ENCODE data around the gene FAM110A.
"Not testable (repeated sequence)": the region's sequence is repeated elsewhere in the genome, so short reads cannot be mapped to it uniquely, and the experiment has no call there.

FAM110A gene

DNA sequence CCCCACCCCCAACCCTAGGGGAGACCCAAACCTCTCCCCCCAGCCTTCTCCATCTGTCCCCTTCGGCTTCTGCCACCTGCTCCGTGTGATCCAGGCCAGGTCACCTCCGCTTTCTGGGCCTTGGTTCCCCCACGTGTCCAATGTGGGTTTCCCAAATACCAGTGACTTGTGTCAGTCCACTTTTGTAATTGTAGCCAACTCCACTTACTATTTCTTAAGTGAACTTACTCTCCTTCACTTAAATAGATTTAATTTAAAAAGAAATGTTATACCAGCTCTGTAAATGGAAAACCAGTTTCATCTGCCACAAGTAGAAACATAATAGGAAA is 10.0 kb upstream of the FAM110A start:
- no peak for DNase-seq (ENCODE audit: low read depth)

DNA sequence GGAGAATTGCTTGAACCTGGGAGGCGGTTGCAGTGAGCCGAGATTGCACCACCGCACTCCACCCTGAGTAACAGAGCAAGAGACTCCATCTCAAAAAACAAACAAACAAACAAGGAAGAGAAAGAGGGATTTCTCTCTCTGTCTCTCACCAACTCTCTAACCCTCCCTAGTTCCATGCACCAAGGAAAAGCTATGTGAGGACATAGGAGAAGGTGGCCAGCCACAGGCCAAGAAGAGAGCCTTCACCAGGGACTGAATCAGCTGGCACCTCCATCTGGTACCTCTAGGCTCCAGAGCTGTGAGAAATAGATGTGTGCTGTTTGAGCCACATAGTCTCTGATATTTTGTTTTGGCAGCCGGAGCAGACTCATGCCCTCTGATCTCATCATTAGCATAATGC is 9.0 kb upstream of the FAM110A start:
- DNase-seq (ENCODE audit: low read depth), result no peak

DNA sequence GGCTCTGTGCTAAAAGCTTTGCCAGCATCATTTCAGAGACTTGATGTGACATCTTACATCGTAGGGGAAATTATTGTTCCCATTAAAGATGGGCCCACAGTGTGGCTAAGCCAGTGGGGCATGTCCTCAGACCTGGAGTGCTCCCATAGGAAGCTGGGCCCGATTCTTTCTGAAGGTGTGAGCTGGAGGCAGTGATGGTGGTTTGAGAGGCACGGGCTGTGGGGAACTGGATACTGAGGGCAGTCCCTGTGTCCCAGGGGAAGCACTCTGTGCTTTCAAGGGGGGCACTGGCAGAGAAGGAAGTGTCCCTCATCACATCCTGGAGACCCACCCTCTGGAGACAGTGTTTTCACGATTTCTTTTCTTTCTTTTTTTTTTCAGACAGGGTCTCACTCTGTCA is 8.6 kb upstream of the FAM110A start:
- no peak for DNase-seq (ENCODE audit: low read depth)

DNA sequence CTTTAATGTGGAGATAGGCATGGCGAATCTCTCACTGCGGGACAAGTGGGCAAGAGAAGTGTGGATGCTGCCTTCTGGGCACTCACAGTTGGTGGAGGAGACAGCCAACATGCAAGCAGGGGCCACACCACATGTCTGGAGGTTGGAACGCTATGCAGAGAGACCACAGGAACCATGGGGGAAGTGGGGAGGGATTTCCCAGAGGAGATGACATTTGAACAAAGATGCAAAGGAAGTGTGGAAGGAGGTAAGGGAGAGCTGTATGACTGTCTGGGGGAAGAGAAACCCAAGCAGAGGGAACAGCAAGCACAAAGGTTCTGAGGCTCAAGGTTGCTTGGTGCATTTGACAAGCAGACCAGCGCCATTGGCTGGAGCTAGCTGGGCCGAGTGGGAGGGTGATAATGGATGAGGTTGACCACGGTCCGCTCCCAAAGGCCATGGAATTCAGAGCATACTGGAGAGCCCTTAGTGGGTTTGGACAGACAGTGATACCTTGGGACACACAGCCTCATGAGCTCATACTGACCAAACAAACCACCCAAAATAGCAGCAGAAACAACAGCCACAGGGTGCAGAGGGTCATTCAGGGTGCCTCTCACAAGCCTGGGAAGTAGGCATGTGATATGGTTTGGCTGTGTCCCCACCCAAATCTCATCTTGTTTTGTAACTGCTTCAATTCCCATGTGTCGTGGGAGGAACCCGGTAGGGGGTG is 7.6 kb upstream of the FAM110A start:
- DNase-seq (ENCODE audit: low read depth), result no peak

DNA sequence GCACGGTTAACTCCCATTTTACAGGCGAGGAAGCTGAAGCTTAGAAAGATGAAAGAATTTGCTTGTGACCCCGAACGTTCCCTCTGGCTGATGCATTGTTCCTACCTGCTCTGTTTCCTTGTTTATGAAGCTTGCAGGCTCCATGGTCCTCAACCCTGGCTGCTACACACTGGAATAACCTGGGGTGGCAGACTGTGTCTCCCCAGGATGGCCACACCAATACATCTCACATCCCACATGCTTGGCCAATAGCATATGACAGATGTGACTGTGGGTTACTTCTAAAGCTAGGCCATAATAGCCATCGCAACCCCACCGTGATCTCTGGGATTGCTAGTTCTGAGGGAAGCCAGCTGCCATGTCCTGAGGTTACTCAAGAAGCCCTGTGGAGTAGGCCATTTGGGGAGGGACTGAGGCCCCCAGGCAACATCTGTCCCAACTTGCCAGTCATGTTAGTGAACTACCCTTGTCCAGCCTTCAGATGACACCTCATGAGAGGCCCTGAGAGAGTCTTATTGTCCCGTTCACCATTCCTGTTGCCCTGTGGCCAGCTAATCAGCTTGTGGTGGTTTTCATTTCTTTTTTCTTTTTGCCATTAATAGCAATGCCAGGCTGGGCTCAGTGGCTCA is 6.7 kb upstream of the FAM110A start:
- DNase-seq (ENCODE audit: low read depth), result no peak

DNA sequence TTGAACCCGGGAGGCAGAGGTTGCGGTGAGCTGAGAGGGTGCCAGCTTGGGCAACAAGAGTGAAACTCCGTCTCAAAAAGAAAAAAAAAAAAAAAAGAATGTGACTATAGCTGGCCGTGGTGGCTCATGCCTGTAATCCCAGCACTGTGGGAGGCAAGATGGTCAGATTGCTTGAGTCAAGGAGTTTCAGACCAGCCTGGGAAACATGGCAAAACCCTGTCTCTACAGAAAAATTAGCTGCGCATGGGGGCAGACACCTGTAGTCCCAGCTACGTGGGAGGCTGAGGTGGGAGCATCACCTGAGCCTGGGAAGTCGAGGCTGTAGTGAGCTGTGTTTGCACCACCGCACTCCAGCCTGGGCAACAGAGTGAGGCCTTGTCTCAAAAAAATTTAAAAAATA is 5.5 kb upstream of the FAM110A start:
- DNase-seq (ENCODE audit: low read depth), result not testable (repeated sequence)

DNA sequence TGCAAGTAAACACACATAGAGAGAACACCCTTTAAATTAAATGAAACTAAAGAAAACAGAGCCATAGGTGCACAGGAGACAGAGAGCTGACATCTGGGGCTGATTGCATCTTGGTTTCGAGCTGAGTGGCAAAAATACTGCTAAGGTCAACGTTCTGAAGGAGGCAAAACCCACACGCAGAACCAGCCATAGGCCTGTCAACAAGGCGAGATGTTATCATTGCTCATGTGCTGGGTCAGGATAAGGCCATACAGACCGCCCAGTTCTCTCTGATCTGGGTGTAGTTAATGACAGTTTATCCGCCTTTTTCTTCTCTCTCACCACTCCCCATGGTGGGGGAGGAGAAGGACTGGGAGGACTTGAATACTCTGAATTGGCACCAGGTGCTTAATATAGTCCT is 4.5 kb upstream of the FAM110A start:
- DNase-seq (ENCODE audit: low read depth), result no peak

DNA sequence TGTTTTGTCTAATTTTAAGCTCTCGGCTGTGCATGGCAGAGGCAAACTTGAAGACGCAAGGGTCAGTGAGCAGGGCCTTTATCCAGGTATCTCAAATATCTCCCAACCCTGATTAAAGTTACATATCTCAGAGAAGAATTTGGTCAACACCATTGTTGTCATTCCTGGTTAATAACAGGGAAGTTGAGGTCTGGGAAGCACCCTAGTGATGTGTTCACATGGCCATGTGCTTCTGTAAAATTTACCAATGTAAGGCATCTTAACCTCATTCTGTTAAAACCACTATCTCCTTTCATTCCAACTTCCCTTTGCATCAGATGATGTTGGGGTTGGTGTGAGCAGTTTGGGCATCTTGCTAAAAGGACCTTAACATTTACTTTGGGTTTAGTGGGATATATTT is 4.0 kb upstream of the FAM110A start:
- DNase-seq (ENCODE audit: low read depth), result no peak

DNA sequence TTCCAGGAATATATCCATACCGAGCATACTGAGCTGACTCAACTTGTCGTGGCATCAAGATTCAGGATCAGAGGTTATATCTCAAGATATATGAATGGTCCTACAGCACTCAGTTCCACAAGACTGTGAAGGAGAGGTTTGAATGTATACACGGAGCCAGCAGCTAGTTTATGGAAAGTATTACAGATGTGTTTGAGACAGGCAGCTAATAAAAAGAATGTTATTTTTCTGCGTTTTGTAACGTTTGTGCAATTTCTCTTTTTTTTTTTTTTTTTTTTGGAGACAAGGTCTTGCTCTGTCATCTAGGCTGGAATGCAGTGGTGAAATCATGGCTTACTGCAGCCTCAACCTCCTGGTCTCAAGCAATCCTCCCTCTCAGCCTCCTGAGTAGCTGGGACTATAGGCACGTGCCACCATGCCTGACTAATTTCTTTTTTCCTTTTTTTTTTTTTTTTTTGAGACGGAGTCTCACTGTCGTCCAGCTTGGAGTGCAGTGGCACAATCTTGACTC is 3.4 kb upstream of the FAM110A start:
- DNase-seq (ENCODE audit: low read depth), result no peak

DNA sequence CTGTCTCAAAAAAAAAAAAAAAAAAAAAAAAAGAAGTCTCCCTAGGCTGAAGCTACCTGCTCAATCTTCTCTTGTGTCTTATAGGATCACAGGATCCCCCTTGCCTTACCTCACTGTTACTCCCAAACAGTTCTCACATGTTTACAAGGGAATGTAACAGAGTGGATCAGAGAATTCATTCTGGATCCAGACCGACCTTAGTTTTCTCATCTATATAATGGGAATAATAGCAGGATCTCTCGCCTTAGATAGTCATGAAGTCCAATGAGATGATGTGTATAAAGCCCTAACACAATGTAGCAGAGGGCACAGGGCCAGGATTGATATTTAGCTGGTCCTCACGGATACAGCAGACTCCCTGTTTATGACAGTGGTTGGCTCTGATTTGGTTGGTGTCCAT is 2.3 kb upstream of the FAM110A start:
- DNase-seq (ENCODE audit: low read depth), result no peak

DNA sequence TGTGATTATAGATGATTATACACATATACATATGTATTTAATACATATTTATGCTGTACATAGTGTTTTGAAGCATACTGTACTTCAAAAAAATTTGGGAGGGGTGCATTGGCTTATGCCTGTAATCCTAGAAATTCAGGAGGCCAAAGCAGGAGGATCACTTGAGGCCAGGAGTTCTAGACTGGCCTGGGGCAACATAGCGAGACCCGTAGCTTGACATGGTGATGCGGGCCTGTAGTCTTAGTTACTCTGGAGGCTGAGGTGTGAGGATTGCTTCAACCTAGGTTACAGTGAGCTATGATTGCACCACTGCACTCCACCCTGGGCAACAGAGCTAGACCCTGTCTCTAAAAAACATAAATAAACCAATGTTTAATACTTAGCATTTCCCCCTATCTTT is 1.6 kb upstream of the FAM110A start:
- DNase-seq (ENCODE audit: low read depth), result no peak

DNA sequence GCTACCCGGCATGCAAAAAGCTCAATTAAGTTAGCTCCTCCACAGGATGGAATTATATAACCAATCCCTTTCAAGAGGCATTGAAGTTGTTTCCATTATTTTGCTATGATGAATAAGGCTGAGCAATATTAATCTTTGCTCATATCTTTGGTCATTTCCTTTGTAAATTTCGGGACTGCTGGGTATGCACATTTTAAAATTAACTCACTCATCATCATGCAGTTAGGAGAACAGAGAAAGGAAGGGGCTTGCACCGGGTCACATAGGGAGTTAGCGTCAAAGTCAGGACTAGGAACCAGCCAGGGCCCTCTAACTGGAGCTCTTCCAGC is 430 bp upstream of the FAM110A start:
- no peak for DNase-seq (ENCODE audit: low read depth)

DNA sequence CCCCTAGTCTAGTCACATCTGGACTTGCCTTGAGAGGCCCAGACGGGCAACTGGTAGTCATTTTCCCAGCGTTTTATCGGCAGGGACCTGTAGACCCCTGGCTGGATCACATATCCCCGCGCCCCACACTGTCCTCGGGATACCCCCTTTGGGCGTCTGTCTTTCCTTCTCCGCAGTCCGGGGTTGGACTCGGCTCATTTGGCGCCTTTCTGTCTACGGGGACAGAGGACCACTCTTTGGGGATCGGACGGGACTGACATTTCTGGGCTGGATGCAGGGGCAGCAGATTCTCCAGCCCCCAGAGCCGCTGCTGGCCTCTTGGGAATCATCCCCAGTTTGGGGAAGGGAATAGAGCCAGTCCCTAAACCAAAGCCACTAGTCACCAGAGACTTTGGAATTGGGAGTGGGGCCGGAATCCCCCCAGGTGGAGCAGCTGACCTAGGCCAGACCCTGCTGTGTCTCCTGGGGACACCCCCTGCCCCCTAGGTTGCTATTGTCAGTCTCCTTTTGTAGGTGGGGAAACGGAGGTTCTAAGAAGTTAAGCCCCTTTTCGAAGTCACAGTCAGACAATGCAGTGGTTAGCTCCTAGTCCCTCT is 734 bp downstream of the FAM110A start:
- DNase-seq (ENCODE audit: low read depth), result no peak

DNA sequence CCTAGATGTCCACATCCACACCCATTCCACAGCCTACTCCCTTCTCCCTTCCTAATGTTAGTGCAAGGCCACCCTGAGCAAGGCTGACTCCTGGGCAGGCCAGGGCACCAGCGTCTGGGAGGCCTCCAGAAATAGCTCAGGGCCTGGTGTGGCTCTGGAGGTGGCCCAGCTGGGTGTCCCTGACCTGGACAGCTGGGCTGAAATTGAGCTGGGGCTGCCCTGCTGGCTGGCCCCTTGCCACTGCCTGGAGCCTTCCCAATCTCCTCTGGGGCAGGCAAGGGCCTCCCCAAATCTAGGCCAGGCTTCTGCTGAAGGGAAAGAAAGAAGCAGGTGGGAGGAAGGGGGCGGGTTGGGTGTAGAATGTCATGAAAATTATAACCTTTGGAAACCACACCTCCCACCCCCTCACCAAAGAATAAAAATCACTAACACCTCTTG is 2.1 kb downstream of the FAM110A start:
- DNase-seq (ENCODE audit: low read depth), result no peak

DNA sequence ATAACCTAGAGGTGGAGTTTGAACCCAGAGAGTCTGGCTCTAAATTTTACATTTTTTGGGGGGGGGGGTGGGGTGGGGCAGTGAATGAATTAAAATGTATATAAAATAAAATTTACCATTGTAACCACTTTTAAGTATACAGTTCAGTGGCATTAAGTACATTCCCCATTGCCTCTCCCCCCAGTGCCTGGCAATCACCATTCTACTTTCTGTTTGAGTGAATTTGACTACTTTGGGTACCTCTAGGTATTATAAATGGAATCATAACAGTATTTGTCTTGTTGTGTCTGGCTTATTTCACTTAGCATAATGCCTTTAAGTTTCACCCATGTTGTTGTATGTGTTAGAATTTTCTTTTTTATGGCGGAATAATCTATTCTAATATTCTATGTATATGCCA is 2.7 kb downstream of the FAM110A start:
- DNase-seq (ENCODE audit: low read depth), result no peak

DNA sequence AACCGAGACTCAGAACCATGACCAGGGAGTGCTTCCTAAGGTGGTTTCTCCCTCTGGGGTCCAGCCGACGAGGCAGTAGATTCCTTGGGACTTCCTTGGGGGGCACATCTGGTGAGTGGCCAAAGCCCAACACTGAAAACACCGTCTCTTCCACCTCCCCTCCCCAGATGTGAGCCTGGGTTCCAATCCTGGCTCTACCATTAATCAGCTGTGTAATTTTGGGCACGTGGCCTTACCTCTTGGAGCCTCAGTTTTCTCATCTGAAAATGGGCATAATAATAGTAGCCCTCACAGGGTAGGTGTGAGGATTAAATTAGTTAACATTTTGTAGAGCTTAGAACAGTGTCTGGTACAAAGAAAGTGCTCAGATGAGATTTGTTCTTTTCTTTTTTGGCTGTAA is 5.5 kb downstream of the FAM110A start:
- no peak for DNase-seq (ENCODE audit: low read depth)

DNA sequence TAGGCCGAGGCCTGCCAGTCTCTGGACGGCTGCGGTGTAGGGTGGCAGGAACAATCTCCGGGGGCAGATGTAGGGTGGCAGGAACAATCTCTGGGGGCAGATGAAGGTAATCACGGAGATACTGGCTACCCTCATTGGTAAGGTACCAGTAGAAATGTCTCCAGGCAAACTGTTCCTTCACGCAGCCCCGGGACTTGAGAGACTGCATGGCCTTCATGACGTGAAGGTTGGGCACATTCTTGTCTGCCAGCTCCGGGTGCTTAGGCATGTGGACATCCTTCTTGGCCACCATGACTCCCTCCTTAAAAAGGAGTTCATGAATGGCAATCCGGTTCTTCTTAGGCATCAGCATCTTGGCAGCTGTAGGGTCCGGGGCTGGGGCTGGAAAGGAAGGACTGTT is 6.1 kb downstream of the FAM110A start:
- DNase-seq (ENCODE audit: low read depth), result no peak

DNA sequence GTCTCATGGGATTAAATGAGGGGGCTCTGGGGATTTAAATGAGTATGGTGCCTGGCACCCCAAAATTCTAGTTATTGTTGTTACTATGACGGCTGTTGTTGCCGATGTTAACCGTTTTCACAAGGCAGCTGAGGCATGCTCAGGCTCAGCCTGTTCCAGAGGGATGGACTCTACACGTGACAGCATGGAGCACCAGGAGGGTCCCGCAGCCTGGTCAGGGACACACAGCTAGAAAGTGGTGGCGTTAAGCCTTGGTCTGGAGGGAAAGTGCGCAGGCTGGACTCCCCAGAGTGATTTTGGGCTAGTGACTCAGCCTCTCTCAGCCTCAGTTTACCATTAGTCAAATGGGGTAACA is 7.0 kb downstream of the FAM110A start:
- no peak for DNase-seq (ENCODE audit: low read depth)

DNA sequence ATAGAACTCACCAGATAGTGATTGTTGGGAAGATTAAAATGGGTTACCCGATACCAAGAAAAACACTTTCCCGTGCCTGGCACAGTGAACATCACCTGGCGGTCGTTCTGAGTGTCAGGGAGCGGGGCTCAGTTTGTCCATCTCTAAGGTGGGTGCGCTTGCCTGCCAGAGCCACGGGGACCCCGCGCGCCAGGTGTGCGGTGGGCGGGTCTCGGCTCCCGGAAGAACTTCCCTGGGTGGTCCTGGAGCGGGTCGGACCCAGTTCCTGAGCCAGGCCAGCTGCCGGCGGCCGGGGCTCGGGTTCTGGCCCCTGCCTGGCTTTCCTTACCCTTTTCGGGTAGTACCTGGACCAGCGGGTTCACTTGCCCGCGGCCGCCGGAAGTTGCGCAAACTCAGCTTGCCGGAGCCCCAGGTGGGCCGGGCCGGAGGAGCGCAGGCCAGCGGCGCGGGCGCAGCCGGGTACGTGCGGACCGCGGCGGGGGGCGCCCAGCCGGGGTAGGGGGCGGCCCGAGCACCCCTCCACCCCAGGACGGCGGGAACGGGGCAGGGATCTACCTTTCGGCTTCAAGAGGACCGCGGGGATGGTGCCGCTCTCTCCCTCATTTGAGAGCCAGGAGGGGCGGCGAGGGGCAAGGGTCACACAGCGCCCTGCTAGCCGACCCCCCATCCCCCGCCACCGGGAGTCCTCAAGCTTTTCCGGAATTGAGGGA is 7.5 kb downstream of the FAM110A start:
- no peak for DNase-seq (ENCODE audit: low read depth)

DNA sequence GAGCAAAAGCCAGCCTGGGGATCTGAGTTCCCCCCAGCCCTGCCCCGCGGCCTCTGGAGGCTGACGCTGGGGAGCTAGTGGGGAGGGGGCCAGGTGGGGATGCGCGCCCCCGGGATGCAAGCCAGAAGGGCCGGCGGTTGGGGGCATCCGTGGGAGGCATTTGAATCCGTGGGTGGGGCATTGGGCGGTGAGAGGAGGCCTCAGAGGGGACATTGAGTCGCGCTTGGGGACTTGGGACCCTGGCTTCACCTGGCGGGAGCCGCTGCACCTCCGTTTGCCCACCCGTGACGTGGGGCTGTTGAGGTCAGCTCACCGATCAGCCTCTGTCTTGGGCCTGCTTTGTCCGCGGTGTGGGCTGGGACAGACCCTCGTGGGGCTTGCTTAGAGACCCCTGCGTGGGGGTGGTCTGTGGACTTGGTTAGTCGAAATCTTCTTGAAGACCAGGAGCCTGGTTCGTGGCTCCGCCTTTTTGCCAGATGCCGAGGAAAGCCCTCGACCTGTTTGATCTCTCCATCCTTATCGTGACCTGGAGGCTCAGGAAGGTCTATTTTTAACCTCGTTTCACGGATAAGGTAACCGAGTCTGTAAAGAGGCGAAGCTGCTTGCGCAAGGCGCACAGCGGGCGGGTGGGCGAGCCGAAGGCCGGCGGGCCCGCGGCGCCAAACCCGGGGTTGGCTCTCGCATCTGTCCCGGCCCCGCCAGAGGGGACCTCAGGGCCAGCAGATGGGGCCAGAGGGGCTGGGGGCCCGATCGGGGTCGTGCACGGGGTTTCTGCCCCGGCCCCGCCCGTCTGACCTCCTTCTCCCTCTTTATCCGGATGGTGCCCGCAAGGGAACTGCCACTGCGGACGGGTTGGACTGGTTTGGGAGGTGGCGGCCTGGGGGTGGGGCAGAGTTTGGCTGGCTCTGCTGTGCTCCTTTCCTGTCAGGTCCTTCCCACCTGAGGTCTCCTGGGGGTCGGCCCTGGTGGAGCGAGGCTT is 8.3 kb downstream of the FAM110A start:
- no peak for DNase-seq (ENCODE audit: low read depth)

DNA sequence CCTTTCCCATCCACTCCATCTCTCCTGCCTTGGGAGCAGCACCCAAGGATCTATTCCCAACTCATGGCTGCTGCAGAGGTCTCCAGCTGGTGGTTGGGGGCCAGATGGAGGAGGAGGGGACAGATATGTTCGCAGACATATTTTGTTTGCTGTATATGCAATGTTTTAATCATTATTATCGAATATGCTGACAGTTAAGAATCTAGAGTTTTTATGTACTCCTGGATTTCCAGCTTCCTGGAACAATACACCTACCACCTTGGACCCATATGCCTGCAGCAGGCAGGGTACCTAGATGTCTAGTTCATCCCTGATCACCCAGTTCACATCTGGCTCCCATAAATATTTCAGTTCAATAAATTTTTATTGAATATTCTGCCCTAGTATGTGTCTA is 9.0 kb downstream of the FAM110A start:
- DNase-seq (ENCODE audit: low read depth), result no peak

DNA sequence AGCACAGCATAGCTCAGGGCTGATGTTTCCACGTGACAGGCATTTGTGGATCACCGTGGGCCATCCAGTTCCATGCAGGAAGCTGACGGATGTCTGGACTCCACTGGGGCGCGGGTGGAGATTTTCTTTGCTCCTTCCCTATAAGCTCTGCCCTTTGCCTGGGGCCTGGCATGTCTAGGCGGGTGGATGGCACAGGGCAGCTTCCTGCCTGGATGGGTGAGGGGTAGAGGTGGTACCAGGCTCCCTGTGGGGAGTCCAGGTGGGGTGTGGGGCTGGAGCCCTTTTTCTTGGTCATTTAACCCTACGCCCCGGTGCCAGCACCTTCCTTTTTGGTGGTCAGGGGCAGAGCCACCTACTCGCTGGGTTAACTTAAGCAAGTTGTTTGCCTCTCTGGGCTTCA is 10.4 kb downstream of the FAM110A start:
- DNase-seq (ENCODE audit: low read depth), result no peak

Data from stimulated activated CD8-positive, alpha-beta memory T cell treated with anti-CD3 and anti-CD28 coated beads, Interleukin-4, amount 100 ng/mL, for 24 hours (primary cell).